Stomach (tissue), 9 donors: Measurements from ENCODE around the gene PSMB8. TPM values are rescaled to one million over a fixed set of nuclear protein-coding genes. Genes with fewer than 3 reads are reported as not detected.

Source experiments
- DNase-seq, 2 donors: peaks; one replicate each; pipeline versions ENCODE4 v3.0.0 to v3.0.0-alpha.2; 2013 to 2019
- H3K27ac ChIP-seq, 5 donors: fragments of 200-600 bp in 4 of 5; sonication (generic) in 4 of 5; one replicate each; pipeline ENCODE4 v1.5.1; 2013 to 2019; ENCODE audit warnings: mild to moderate bottlenecking in 1 of 5, moderate library complexity in 1 of 5
- H3K27me3 ChIP-seq, 3 donors: fragments of 200-600 bp; sonication (generic); one replicate each; pipeline ENCODE4 v1.5.1; 2017 to 2019; ENCODE audit warnings: mixed run types in 1 of 3
- H3K36me3 ChIP-seq, 4 donors: fragments of 200-600 bp; sonication (generic); 1 replicate in 3 of 4; 2 replicates in 1 of 4; pipeline ENCODE4 v1.5.1; 2016 to 2019
- H3K4me1 ChIP-seq, 4 donors: fragments of 200-600 bp; sonication (generic); one replicate each; pipeline ENCODE4 v1.5.1; 2016 to 2019
- H3K4me3 ChIP-seq, 4 donors: fragments of 200-600 bp; sonication (generic) in 3 of 4; one replicate each; pipeline ENCODE4 v1.5.1; 2016 to 2019; ENCODE audit warnings: mild to moderate bottlenecking in 1 of 4
- H3K9me3 ChIP-seq, 4 donors: fragments of 200-600 bp; sonication (generic); one replicate each; pipeline ENCODE4 v1.5.1; 2016 to 2019
- CTCF ChIP-seq, 7 experiments: fragments of 450-650 bp in 4 of 7; fragments of 200-600 bp in 3 of 7; sonication (generic) in 3 of 7; IDR thresholded peaks; one replicate each; pipeline ENCODE4 v1.5.1; 2016 to 2019; ENCODE audit warnings: antibody characterized with exemption in 7 of 7, control low read depth in 2 of 7, mild to moderate bottlenecking in 1 of 7
- EP300 ChIP-seq: sonication (generic); formaldehyde crosslinking; IDR thresholded peaks from one replicate; pipeline ENCODE4 v1.6.1; 2017; ENCODE audit warnings: antibody characterized with exemption
- POLR2A ChIP-seq, 4 donors: fragments of 450-650 bp; IDR thresholded peaks; one replicate each; pipeline ENCODE4 v1.6.1; 2016; ENCODE audit warnings: antibody characterized with exemption in 4 of 4, control low read depth in 2 of 4, mild to moderate bottlenecking in 1 of 4, moderate library complexity in 1 of 4
- POLR2AphosphoS5 ChIP-seq, 3 donors: sonication (generic); formaldehyde crosslinking; IDR thresholded peaks; one replicate each; pipeline ENCODE4 v1.6.1; 2016; ENCODE audit warnings: antibody characterized with exemption in 3 of 3
- WGBS, 5 donors: extraction: QIAGEN DNeasy Blood & Tissue Kit in 3 of 5; methylation state at CpG; one replicate each; pipeline versions ENCODE4 v1.1.5 to v1.1.7; 2013 to 2018; 5-methylcytosine and 5-hydroxymethylcytosine counted together
- intact Hi-C: fragments of 100-400 bp; cut with DNase I; formaldehyde crosslinking; loops from one replicate; pipeline ENCODE4 v1.15.1; 2023; ENCODE audit warnings: low total_unique reads
- polyA plus RNA-seq, 3 donors: library from polyadenylated mRNA; stranded (reverse); fragments of 200-250 nt; gene quantifications; one replicate each; pipeline ENCODE4 v1.2.3, GENCODE V29; 2013
- total RNA-seq, 5 donors: library from RNA; depleted of rRNA; stranded (reverse); fragments of >200 nt; gene quantifications; one replicate each; pipeline versions ENCODE4 v1.1.0 to v1.2.3, GENCODE V29; 2014 to 2016
- donor health status: healthy with polysubstance abuse.
- donor health status: Bipolar disorder and iron deficiency.
- donor health status: healthy.

Gene PSMB8
- total and polyA plus RNA-seq, 8 donors, result 2.7 to 177 (median 25.4) TPM

GRCh38 chr6:32803416-32803815 lies 40.4 kb downstream of the PSMB8 start:
- Histone ChIP-seq H3K36me3 (no peaks in the 10 kb centered on the region), H3K4me3 (no peak overlapping the region), H3K27ac (no peak overlapping the region), H3K4me1 (no peaks in the 10 kb centered on the region), H3K27me3 (peaks cover 0 to 59% (median 7%) of the 10 kb centered on the region in 3 donors), H3K9me3 (peaks cover 0 to 7% (median 2%) of the 10 kb centered on the region in 4 donors)
- 32 to 71% (median 48%) methylated on average over 2 of the region's 2 CpGs for WGBS, 5 donors
- intact Hi-C loops, result no loop called here
- DNase-seq, result no peak
- no peak for TF ChIP-seq POLR2A (IDR thresholded peaks at IDR 0.05)
- no peak for TF ChIP-seq POLR2AphosphoS5 (IDR thresholded peaks at IDR 0.05)
- no peak for TF ChIP-seq EP300
- TF ChIP-seq CTCF (IDR thresholded peaks at IDR 0.05), result no peak

- Histone ChIP-seq H3K27ac (no peak overlapping the region), H3K27me3 (peaks cover 0 to 74% (median 0%) of the 10 kb centered on the region in 3 donors), H3K9me3 (peaks cover 0 to 7% (median 2%) of the 10 kb centered on the region in 4 donors), H3K36me3 (no peaks in the 10 kb centered on the region), H3K4me3 (no peak overlapping the region), H3K4me1 (peaks cover 0 to 12% (median 9%) of the 10 kb centered on the region in 4 donors)
- TF ChIP-seq EP300, result no peak
- no peak for TF ChIP-seq POLR2AphosphoS5 (IDR thresholded peaks at IDR 0.05)
- no peak for TF ChIP-seq POLR2A (IDR thresholded peaks at IDR 0.05)
- TF ChIP-seq CTCF (IDR thresholded peaks at IDR 0.05), result no peak
- intact Hi-C loops, result loop anchor here (5.0 kb wide), 1 partner anchor 387 kb away; no protein-coding TSS in a partner anchor
- 75 to 95% (median 83%) methylated on average over 3 of the region's 3 CpGs for WGBS, 5 donors
- DNase-seq, result no peak
Observed at GRCh38 chr6:32799740-32800139, 44.1 kb downstream of the PSMB8 start.

- intact Hi-C loops, result loop anchor here (5.0 kb wide), 1 partner anchor 387 kb away; no protein-coding TSS in a partner anchor
- no peak for DNase-seq
- 95 to 99% (median 97%) methylated on average over 3 of the region's 3 CpGs for whole genome bisulfite sequencing, 5 donors
- no peaks in the 10 kb centered on the region for H3K36me3 ChIP-seq
- no peak overlapping the region for H3K4me3 ChIP-seq
- peaks cover 0 to 12% (median 9%) of the 10 kb centered on the region in 4 donors for H3K4me1 ChIP-seq
- H3K9me3 ChIP-seq, result peaks cover 0 to 7% (median 2%) of the 10 kb centered on the region in 4 donors
- TF ChIP-seq EP300 (no peak), POLR2AphosphoS5 (IDR thresholded peaks at IDR 0.05) (no peak), CTCF (IDR thresholded peaks at IDR 0.05) (no peak), POLR2A (IDR thresholded peaks at IDR 0.05) (no peak)
- peaks cover 0 to 80% (median 0%) of the 10 kb centered on the region in 3 donors for H3K27me3 ChIP-seq
- H3K27ac ChIP-seq, result no peak overlapping the region
Observed at GRCh38 chr6:32799168-32799567, 44.7 kb downstream of the PSMB8 start.

GRCh38 chr6:32796848-32797776 lies 46.7 kb downstream of the PSMB8 start:
- TF ChIP-seq POLR2AphosphoS5 (IDR thresholded peaks at IDR 0.05) (no peak), CTCF (IDR thresholded peaks at IDR 0.05) (peak in 5 of 7 experiments; percentile 86 to 94 (median 90))
- 9 to 12% (median 11%) methylated on average over 30 of the region's 30 CpGs for WGBS, 5 donors
- no peak overlapping the region for H3K27ac ChIP-seq
- H3K4me3 ChIP-seq, result no peak overlapping the region
- peaks cover 0 to 7% (median 2%) of the 10 kb centered on the region in 4 donors for H3K9me3 ChIP-seq
- H3K36me3 ChIP-seq, result no peaks in the 10 kb centered on the region
- peaks cover 0 to 78% (median 0%) of the 10 kb centered on the region in 3 donors for H3K27me3 ChIP-seq
- DNase-seq, result peak; percentile 85 to 86
- H3K4me1 ChIP-seq, result peaks cover 0 to 12% (median 9%) of the 10 kb centered on the region in 4 donors
- intact Hi-C loops, result loop anchor here (5.0 kb wide), 1 partner anchor 385 kb away; no protein-coding TSS in a partner anchor
